ENCODE data around the gene SMPD2. TPM values are rescaled to one million over a fixed set of nuclear protein-coding genes. Genes with fewer than 3 reads are reported as not detected.

The SMPD2 gene
- total and polyA plus RNA-seq, 8 donors = 7.1 to 17.0 (median 9.7) TPM

DNA sequence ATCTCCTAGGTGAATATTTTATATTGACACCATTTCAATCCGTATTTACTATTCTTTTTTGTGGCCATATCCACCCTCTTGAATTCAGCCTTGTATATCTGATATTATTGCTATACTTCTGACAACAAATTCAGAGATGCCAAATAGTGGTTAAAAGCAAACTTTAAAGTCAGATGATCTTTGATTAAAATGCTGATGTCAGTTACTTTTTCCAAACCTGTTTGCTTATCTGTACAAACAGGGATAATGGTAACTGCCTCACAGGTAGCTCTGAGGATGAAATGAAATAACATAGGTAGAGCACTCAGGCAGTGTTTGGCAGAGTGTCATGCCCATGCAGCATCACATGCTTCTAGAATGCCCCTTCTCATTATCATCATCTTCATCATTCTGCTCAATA lies 19.3 kb upstream of the SMPD2 start:
- no peak for DNase-seq
- FAIRE-seq = no peak
- H3K27me3 ChIP-seq = no peaks in the 10 kb centered on the region
- H3K27ac ChIP-seq = no peak overlapping the region
- 74 to 78% methylated on average over 1 of the region's 1 CpG for WGBS, 2 donors
- TF ChIP-seq, protein P1, sequence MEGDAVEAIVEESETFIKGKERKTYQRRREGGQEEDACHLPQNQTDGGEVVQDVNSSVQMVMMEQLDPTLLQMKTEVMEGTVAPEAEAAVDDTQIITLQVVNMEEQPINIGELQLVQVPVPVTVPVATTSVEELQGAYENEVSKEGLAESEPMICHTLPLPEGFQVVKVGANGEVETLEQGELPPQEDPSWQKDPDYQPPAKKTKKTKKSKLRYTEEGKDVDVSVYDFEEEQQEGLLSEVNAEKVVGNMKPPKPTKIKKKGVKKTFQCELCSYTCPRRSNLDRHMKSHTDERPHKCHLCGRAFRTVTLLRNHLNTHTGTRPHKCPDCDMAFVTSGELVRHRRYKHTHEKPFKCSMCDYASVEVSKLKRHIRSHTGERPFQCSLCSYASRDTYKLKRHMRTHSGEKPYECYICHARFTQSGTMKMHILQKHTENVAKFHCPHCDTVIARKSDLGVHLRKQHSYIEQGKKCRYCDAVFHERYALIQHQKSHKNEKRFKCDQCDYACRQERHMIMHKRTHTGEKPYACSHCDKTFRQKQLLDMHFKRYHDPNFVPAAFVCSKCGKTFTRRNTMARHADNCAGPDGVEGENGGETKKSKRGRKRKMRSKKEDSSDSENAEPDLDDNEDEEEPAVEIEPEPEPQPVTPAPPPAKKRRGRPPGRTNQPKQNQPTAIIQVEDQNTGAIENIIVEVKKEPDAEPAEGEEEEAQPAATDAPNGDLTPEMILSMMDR (IDR thresholded peaks at IDR 0.05) = no peak
- no peak overlapping the region for H3K4me3 ChIP-seq
- intact Hi-C loops (cut with DNase I) = no loop called here
- no peaks in the 10 kb centered on the region for H3K36me3 ChIP-seq
- peak in 1 of 4 donors; percentile 40 for ATAC-seq
- no peaks in the 10 kb centered on the region for H3K4me1 ChIP-seq
- H3K9me3 ChIP-seq = no peaks in the 10 kb centered on the region

DNA sequence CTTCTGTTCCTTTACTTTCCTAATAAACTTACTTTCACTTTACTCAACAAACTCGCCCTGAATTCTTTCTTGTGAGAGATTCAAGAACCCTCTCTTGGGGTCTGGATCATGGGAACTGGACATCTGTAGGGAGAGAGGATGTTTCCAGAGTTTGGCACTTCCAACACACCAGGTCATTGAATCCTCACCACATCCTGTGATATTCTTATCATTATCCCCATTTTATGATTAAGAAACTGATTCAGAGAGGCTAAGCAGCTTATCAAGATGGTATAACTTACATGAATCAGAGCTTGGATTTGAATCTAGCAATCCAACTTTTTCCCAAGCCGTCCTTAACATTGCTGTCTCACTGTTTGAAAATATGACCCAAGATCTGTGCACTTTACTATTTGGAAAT lies 15.6 kb upstream of the SMPD2 start:
- DNase-seq (no peak), ATAC-seq (no peak), FAIRE-seq (no peak)
- Histone ChIP-seq H3K9me3 (no peaks in the 10 kb centered on the region), H3K4me3 (no peak overlapping the region), H3K36me3 (no peaks in the 10 kb centered on the region), H3K27me3 (no peaks in the 10 kb centered on the region), H3K27ac (no peak overlapping the region), H3K4me1 (no peaks in the 10 kb centered on the region)
- intact Hi-C loops (cut with DNase I) = no loop called here
- 79 to 81% methylated on average over 2 of the region's 2 CpGs for whole genome bisulfite sequencing, 2 donors
- TF ChIP-seq, protein P1 (IDR thresholded peaks at IDR 0.05) = no peak

DNA sequence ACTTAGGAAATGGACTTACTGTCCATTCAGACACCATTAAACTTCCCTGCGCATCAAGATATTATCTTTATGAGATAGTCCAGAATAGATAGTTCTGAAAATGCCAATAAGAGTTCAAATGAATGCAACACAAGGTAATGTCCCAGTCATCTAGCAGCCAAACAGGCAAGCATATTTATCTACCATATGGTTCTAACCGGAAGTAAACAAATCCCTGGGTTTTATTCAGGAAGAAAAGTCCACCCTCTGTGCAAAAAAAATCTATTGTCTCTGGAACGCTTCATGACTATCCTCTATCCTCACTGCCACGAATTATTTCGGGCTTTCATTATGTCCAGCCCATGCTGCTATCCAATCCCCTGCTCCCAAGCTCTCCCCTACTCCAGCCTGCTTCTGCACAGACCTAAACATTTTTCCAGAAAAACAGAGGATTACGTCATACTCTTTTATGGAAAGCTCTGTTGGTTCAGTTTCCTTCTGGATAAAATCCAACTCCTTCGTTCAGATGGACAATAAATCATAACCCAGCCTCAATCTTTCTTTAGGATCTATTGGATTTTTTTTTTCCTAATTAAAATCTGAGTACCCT lies 11.5 kb upstream of the SMPD2 start:
- no peaks in the 10 kb centered on the region for H3K36me3 ChIP-seq
- H3K27ac ChIP-seq = no peak overlapping the region
- intact Hi-C loops (cut with DNase I) = no loop called here
- peak in 1 of 4 donors; percentile 48 for ATAC-seq
- no peak for FAIRE-seq
- no peaks in the 10 kb centered on the region for H3K27me3 ChIP-seq
- TF ChIP-seq, protein P1 (IDR thresholded peaks at IDR 0.05) = no peak
- no peak for DNase-seq
- no peaks in the 10 kb centered on the region for H3K9me3 ChIP-seq
- 60 to 71% methylated on average over 7 of the region's 7 CpGs for WGBS, 2 donors
- no peak overlapping the region for H3K4me3 ChIP-seq
- no peaks in the 10 kb centered on the region for H3K4me1 ChIP-seq

DNA sequence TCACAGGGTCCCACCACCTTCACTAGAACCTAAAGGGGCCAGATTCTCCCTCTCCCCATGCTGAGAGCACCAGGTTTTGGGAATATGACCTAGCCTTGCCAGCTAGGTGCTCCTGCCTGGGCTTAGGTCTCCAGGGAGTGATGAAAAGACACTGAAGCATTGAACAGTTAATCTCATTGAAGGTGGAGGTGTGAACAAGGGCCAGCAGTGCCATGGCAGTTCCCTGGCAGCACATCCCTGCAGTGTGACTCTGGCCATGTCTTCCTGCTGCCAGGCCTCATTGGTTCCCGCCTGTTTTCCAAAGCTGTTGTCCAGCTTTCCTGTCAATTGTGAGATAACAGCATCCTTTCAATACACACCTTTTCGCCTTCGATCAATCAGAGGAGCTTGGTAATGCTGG lies 11.0 kb upstream of the SMPD2 start:
- intact Hi-C loops (cut with DNase I) = no loop called here
- Histone ChIP-seq H3K27ac (no peak overlapping the region), H3K4me3 (no peak overlapping the region), H3K36me3 (no peaks in the 10 kb centered on the region), H3K9me3 (no peaks in the 10 kb centered on the region), H3K27me3 (no peaks in the 10 kb centered on the region), H3K4me1 (no peaks in the 10 kb centered on the region)
- no peak for FAIRE-seq
- TF ChIP-seq, protein P1 (IDR thresholded peaks at IDR 0.05) = no peak
- WGBS, 2 donors = 88 to 94% methylated on average over 3 of the region's 3 CpGs
- DNase-seq = no peak
- no peak for ATAC-seq

DNA sequence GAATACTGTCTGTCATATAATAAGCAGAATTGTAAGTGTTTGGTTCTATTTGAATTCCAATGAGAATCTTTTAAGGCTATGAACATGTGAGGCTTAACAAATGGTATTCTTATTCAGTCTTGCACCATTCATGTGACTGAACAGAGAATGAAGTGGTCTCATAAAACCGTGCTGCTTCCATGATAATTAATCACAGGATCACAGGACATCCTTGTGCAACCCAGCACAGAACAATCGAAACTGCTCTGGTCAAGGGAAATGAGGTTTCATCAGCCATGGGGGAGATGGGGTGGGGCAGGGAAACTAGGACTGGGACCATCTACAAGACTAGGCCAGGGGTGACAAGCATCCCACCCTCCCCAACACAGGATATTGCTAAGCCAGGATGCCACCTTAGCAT lies 6.1 kb upstream of the SMPD2 start:
- 53 to 58% methylated on average over 2 of the region's 2 CpGs for WGBS, 2 donors
- Histone ChIP-seq H3K27me3 (no peaks in the 10 kb centered on the region), H3K36me3 (no peaks in the 10 kb centered on the region), H3K4me3 (no peak overlapping the region), H3K9me3 (no peaks in the 10 kb centered on the region), H3K27ac (no peak overlapping the region), H3K4me1 (peaks cover 0 to 4% (median 3%) of the 10 kb centered on the region in 3 donors)
- no peak for ATAC-seq
- no peak for DNase-seq
- no peak for FAIRE-seq
- intact Hi-C loops (cut with DNase I) = no loop called here
- TF ChIP-seq, protein P1 (IDR thresholded peaks at IDR 0.05) = no peak

Measured in pancreas (tissue), 10 donors.